K562 (cell line): ENCODE results near the gene PNPLA2. TPM values are rescaled to one million over a fixed set of nuclear protein-coding genes. Genes with fewer than 3 reads are reported as not detected.

Experiments used
- ARID4B ChIP-seq: sonication (generic); formaldehyde crosslinking; IDR thresholded peaks from 2 replicates; pipeline ENCODE4 v1.8.0; 2022; ENCODE audit warnings: mild to moderate bottlenecking, missing genetic modification reagents
- BMI1 ChIP-seq: fragments of 150-350 bp; IDR thresholded peaks from 2 replicates; pipeline ENCODE4 v1.6.1; 2014; ENCODE audit warnings: low read length
- ELF1 ChIP-seq: fragments of 200-800 bp; sonication (Bioruptor generic); IDR thresholded peaks from 2 replicates; pipeline ENCODE4 v1.6.1; 2016; ENCODE audit warnings: missing genetic modification characterization, missing compliant biosample characterization
- ETV5 ChIP-seq: sonication (generic); formaldehyde crosslinking; IDR thresholded peaks from 2 replicates; pipeline ENCODE4 v1.4.0; 2020; ENCODE audit warnings: low read depth, mild to moderate bottlenecking, missing genetic modification reagents
- HDAC2 ChIP-seq: fragments of 450-650 bp; IDR thresholded peaks from 2 replicates; pipeline ENCODE4 v1.6.1; 2016; ENCODE audit warnings: mild to moderate bottlenecking
- HMBOX1 ChIP-seq: sonication (generic); IDR thresholded peaks from 2 replicates; pipeline ENCODE4 v1.6.1; 2016
- ID3 ChIP-seq, 2 experiments: fragments of 250-450 bp in 1 of 2; fragments of 450-650 bp in 1 of 2; sonication (Bioruptor Pico) in 1 of 2; IDR thresholded peaks; 2 replicates each; pipeline versions ENCODE4 v1.6.1 to v1.8.0; 2016 to 2021; ENCODE audit warnings: mild to moderate bottlenecking in 2 of 2, moderate library complexity in 2 of 2, missing compliant biosample characterization in 1 of 2, missing genetic modification characterization in 1 of 2
- KDM5B ChIP-seq: fragments of 200-600 bp; sonication (generic); IDR thresholded peaks from 2 replicates; pipeline ENCODE4 v1.6.1; 2012; ENCODE audit warnings: low read depth, mild to moderate bottlenecking, moderate library complexity, low read length, control low read depth, inconsistent platforms; ENCODE audit not compliant: insufficient replicate concordance
- MED1 ChIP-seq: sonication (generic); formaldehyde crosslinking; IDR thresholded peaks from 2 replicates; pipeline ENCODE4 v1.8.1; 2023; ENCODE audit warnings: missing genetic modification reagents, borderline replicate concordance
- NKRF ChIP-seq: fragments of 450-650 bp; IDR thresholded peaks from 2 replicates; pipeline ENCODE4 v1.6.1; 2016; ENCODE audit warnings: borderline replicate concordance
- PTRF ChIP-seq: fragments of 450-650 bp; IDR thresholded peaks from 2 replicates; pipeline ENCODE4 v1.6.1; 2016; ENCODE audit warnings: mild to moderate bottlenecking, missing genetic modification characterization, missing compliant biosample characterization
- SMARCA5 ChIP-seq: fragments of 450-650 bp; IDR thresholded peaks from 2 replicates; pipeline ENCODE4 v1.6.1; 2016
- SMARCE1 ChIP-seq: fragments of 450-650 bp; IDR thresholded peaks from 2 replicates; pipeline ENCODE4 v1.7.1; 2016; ENCODE audit warnings: mild to moderate bottlenecking
- SNIP1 ChIP-seq: fragments of 450-650 bp; IDR thresholded peaks from 2 replicates; pipeline ENCODE4 v1.7.1; 2017; ENCODE audit warnings: low read depth, mild to moderate bottlenecking
- polyA plus RNA-seq, 8 experiments: library from polyadenylated mRNA; depleted of rRNA in 4 of 8; stranded (reverse) in 5 of 8; unstranded in 3 of 8; fragments of >200 nt; fragmentation: Nextera tagmentation in 2 of 8; fragmentation: Illumina TruSeq in 1 of 8; extraction: Ambion mirVana in 2 of 8; extraction: Trizol in 1 of 8; gene quantifications; 2 replicates each; pipeline versions ENCODE4 v1.2.1 to v1.2.3, GENCODE V29; 2011 to 2014; ENCODE audit warnings: inconsistent platforms in 1 of 8, missing spikeins in 1 of 8
- total RNA-seq, 7 experiments: library from RNA; depleted of rRNA in 6 of 7; stranded (reverse); fragments of >200 nt in 6 of 7; fragmentation: Illumina TruSeq in 2 of 7; extraction: Trizol in 2 of 7; gene quantifications; 2 replicates each; pipeline versions ENCODE4 v1.2.1 to v1.2.3, GENCODE V29; 2011 to 2021; ENCODE audit warnings: low replicate concordance in 1 of 7

The PNPLA2 gene
- total and polyA plus RNA-seq, 9 of the 15 experiments (the other 6 are each of a cell fraction or from before 2014, with no cell fraction given) = 0.39 to 87.1 (median 8.4) TPM

GRCh38 chr11:827146-827896, 8.6 kb downstream of the PNPLA2 start (continued):
- TF ChIP-seq ARID4B (CRISPR knock-in tag) = peak; percentile 75
- no peak for TF ChIP-seq MED1 (CRISPR knock-in tag)
- TF ChIP-seq ID3 (CRISPR knock-in tag; IDR thresholded peaks at IDR 0.05) = no peak
- TF ChIP-seq ID3 (tag; IDR thresholded peaks at IDR 0.05) = no peak
- peak; percentile 92 for TF ChIP-seq NKRF
- peak; percentile 85 for TF ChIP-seq HDAC2
- peak; percentile 59; the same call in 1 of the 2 replicates for TF ChIP-seq ELF1 (tag)
- 0 out of 2 replicates have a peak, but pooled peaks have one; percentile 62 for TF ChIP-seq SMARCA5
- TF ChIP-seq HMBOX1 = no peak
- no peak for TF ChIP-seq BMI1
- TF ChIP-seq ETV5 (CRISPR knock-in tag) = peak; percentile 53; the same call in 1 of the 2 replicates
- no peak for TF ChIP-seq PTRF (tag)
- no peak for TF ChIP-seq SNIP1
- TF ChIP-seq KDM5B = peak; percentile 66
- TF ChIP-seq SMARCE1 = peak; percentile 38; the same call in 1 of the 2 replicates
